ENCODE measurements around the gene JUNB. TPM values are rescaled to one million over a fixed set of nuclear protein-coding genes. Genes with fewer than 3 reads are reported as not detected.
"Not testable (repeated sequence)": the region's sequence is repeated elsewhere in the genome, so short reads cannot be mapped to it uniquely, and the experiment has no call there.

The JUNB gene
- total RNA-seq, 1 donor from 2014 or later = 16.3 TPM

GRCh38 chr19:12801466-12802266 is 10.4 kb downstream of the JUNB start, which contains the start of the genes PRDX2 and THSD8:
PRDX2 (minus strand) TSS chr19:12801800; CDS start chr19:12801261, 539 bp downstream.
THSD8 (plus strand) TSS chr19:12802069; CDS start chr19:12802072, 3 bp downstream.
- peak; percentile 92 for ATAC-seq

GRCh38 chr19:12802267-12803106 is 11.2 kb downstream of the JUNB start:
- DNase-seq (ENCODE audit: low spot score) = no peak
- peak; percentile 52 for ATAC-seq

More at GRCh38 chr19:12801466-12802266, 10.4 kb downstream of the JUNB start, which contains the start of the genes PRDX2 and THSD8:
- DNase-seq (ENCODE audit: low spot score) = peak; percentile 88

GRCh38 chr19:12804051-12804450 is 12.8 kb downstream of the JUNB start:
- ATAC-seq = no peak
- no peak for DNase-seq (ENCODE audit: low spot score)

GRCh38 chr19:12806242-12807081 is 15.2 kb downstream of the JUNB start, which contains the start of gene RNASEH2A:
RNASEH2A (plus strand) TSS chr19:12806584; CDS start chr19:12806674, 90 bp downstream.
- DNase-seq (ENCODE audit: low spot score) = peak; percentile 90
- ATAC-seq = peak; percentile 83

- DNase-seq (ENCODE audit: low spot score) (no peak), ATAC-seq (no peak)
These were observed 23.8 kb downstream of the JUNB start for GRCh38 chr19:12815088-12815487.

- ATAC-seq; DNase-seq (ENCODE audit: low spot score): not testable (repeated sequence)
These were observed 25.9 kb downstream of the JUNB start for GRCh38 chr19:12817188-12817587.

GRCh38 chr19:12817810-12818209 is 26.5 kb downstream of the JUNB start:
- DNase-seq (ENCODE audit: low spot score); ATAC-seq: not testable (repeated sequence)

- DNase-seq (ENCODE audit: low spot score) (no peak), ATAC-seq (no peak)
These were observed 30.5 kb downstream of the JUNB start for GRCh38 chr19:12821761-12822160.

- ATAC-seq (no peak), DNase-seq (ENCODE audit: low spot score) (no peak)
These were observed 34.2 kb downstream of the JUNB start for GRCh38 chr19:12825254-12826131.

GRCh38 chr19:12828494-12828893 is 37.2 kb downstream of the JUNB start:
- ATAC-seq (peak; percentile 78), DNase-seq (ENCODE audit: low spot score) (no peak)

GRCh38 chr19:12833418-12833737 is 42.1 kb downstream of the JUNB start:
- no peak for ATAC-seq
- DNase-seq (ENCODE audit: low spot score) = no peak

- peak; percentile 26 for ATAC-seq
- no peak for DNase-seq (ENCODE audit: low spot score)
These were observed 42.7 kb downstream of the JUNB start for GRCh38 chr19:12833738-12834565.

GRCh38 chr19:12834566-12834943 is 43.3 kb downstream of the JUNB start, which contains the start of gene RTBDN:
RTBDN (minus strand) TSS chr19:12834579; CDS start chr19:12829979, 4,600 bp downstream.
- ATAC-seq = no peak
- no peak for DNase-seq (ENCODE audit: low spot score)

GRCh38 chr19:12834976-12835757 is 43.9 kb downstream of the JUNB start:
- no peak for ATAC-seq

GRCh38 chr19:12836529-12836863 is 45.2 kb downstream of the JUNB start:
- DNase-seq (ENCODE audit: low spot score) = no peak
- ATAC-seq = no peak

More at GRCh38 chr19:12834976-12835757, 43.9 kb downstream of the JUNB start:
- no peak for DNase-seq (ENCODE audit: low spot score)

GRCh38 chr19:12837225-12837624 is 45.9 kb downstream of the JUNB start:
- no peak for ATAC-seq
- no peak for DNase-seq (ENCODE audit: low spot score)

GRCh38 chr19:12838182-12838885 is 47.0 kb downstream of the JUNB start, which contains the start of gene MAST1:
MAST1 (plus strand) TSS chr19:12838515; CDS start chr19:12838573, 58 bp downstream.
- DNase-seq (ENCODE audit: low spot score) = no peak
- peak; percentile 75 for ATAC-seq
